GM12864 (cell line): Measurements from ENCODE around the gene SPSB1.
A peak's percentile ranks its signal among the peaks of the same experiment; 100 is the strongest.

Experiments
- DNase-seq: peaks from one replicate; pipeline ENCODE4 v3.0.0-alpha.2; 2011; ENCODE audit warnings: low read depth
- H3K4me3 ChIP-seq: 2 replicates; pipeline ENCODE4 v1.5.1; 2011; ENCODE audit warnings: mild to moderate bottlenecking, low read depth, low read length, control low read depth
- TF ChIP-seq, protein P1 (sequence below): IDR thresholded peaks from 2 replicates; pipeline ENCODE4 v1.5.1; 2011; ENCODE audit warnings: low read depth, mild to moderate bottlenecking, moderate library complexity, low read length, control low read depth, inconsistent platforms; ENCODE audit errors: missing control alignments

SPSB1 gene

DNA sequence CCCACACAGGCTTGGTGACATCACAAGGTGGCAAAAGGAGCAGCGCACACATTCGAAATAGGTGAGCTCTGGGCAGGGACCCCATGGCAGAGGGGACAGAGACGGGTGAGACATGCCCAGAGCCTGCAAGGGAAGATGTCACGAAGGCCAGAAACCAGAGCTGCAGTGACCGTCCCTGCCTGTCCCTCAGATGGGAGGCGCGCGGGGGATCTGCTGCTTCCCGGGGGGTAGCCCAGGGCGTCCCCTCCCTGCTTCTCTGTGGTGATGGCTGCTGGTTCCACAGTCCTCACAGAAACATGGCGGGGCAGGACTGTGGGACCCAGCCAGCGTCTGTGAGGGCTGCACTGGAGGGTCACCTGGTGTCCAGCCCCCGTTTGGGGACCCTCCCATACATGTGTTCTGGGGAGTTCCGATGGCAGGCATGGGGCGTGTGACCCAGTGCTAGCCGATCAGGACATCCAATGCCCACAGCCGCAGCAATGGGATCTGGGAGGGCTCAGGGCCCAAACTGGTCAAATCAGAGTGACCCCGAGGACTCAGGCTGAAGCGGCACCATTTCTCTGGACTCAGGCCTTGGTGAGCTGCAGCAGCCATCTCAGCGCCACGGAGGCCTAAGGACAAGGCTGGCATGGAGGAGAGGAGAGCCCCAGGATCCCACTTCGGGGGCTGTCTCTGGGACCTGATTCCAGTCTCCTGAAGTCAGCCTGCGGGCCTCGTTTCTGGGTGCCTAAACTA, 20.7 kb upstream of the SPSB1 start:
- TF ChIP-seq, protein P1, sequence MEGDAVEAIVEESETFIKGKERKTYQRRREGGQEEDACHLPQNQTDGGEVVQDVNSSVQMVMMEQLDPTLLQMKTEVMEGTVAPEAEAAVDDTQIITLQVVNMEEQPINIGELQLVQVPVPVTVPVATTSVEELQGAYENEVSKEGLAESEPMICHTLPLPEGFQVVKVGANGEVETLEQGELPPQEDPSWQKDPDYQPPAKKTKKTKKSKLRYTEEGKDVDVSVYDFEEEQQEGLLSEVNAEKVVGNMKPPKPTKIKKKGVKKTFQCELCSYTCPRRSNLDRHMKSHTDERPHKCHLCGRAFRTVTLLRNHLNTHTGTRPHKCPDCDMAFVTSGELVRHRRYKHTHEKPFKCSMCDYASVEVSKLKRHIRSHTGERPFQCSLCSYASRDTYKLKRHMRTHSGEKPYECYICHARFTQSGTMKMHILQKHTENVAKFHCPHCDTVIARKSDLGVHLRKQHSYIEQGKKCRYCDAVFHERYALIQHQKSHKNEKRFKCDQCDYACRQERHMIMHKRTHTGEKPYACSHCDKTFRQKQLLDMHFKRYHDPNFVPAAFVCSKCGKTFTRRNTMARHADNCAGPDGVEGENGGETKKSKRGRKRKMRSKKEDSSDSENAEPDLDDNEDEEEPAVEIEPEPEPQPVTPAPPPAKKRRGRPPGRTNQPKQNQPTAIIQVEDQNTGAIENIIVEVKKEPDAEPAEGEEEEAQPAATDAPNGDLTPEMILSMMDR = no peak
- DNase-seq = no peak
- no peak overlapping the region for H3K4me3 ChIP-seq

DNA sequence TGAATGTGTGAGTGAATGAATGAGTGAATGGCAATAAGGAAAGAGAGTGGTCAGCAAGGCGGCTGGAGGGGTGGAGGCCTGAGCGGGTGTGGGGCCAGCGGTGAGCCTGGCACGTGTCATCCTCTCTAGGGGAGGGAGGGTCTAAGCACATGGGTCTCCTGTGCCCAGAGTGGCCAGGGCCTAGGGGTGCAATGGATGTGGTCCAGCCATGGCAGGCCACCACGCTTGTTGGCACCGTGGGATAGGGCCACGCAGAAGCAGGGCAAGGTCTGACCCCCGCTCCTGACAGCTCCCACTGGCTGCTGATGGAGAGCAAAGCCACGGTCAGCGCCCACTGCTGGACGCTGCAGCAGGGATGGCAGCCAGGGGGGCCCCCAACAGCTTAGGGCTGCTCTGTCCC, 19.5 kb upstream of the SPSB1 start:
- TF ChIP-seq, protein P1 = no peak
- no peak for DNase-seq
- no peak overlapping the region for H3K4me3 ChIP-seq

DNA sequence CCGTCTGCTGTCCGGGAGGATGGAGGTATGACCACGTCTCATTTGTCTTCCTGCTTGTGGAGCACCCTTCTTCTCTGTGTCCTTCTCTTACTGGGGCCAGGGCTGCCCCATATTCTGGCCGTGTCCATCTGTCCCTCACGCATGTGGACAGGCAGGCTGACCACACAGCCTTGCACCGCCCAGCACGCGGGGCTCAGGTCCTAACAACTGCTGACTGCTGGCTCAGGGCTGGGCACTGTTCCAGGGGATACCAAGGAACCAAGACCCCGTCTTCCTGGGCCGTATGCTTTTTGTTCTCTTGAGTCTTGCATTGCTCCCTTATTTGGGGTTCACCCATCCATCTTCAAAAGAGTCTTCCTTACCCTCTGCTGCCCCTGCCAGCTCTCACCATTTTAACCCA, 17.5 kb upstream of the SPSB1 start:
- DNase-seq = no peak
- no peak overlapping the region for H3K4me3 ChIP-seq

DNA sequence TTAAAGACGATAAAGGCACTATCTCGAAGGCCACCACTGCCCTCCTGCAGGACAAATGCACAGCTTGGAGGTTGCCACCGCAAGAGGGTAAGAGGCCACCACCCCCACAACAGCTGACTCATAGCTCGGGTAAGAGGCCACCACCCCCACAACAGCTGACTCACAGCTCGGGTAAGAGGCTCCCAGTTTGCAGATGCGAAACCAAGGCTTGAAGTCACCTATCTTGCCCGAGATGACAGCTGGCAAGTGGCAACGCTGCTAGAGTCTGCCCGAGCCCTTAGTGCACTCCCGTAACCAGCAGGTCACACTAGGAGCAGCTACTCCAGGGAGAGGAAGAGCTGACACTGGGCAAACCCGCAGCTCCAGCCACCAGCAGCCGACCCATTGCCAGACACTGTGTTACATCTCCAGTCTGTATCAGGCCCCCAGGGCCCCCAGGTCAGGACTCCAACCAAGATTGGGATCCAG, 17.1 kb upstream of the SPSB1 start:
- TF ChIP-seq, protein P1 = no peak
- DNase-seq = peak; percentile 86
- no peak overlapping the region for H3K4me3 ChIP-seq

More for the DNA sequence above, 17.5 kb upstream of the SPSB1 start:
- TF ChIP-seq, protein P1 = no peak

DNA sequence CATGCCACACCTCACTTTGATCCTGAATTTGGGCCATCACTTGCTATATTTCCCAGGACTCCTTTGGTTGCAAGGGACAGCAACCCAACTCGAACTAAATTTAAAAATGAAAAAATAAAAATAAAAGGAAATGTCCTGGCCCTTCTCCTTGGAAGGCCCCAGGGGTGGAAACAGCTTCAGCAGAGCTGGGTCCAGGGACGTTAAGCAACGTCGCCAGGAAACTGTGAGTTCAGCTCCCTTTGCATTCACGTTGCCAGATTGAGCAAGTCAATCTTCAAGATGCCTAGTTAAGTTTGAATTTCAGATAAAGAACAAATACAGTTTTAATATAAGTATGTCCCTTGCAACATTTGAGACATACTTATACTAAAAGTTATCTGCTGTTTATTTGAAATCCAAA, 14.6 kb upstream of the SPSB1 start:
- no peak for DNase-seq
- TF ChIP-seq, protein P1 = no peak
- no peak overlapping the region for H3K4me3 ChIP-seq

DNA sequence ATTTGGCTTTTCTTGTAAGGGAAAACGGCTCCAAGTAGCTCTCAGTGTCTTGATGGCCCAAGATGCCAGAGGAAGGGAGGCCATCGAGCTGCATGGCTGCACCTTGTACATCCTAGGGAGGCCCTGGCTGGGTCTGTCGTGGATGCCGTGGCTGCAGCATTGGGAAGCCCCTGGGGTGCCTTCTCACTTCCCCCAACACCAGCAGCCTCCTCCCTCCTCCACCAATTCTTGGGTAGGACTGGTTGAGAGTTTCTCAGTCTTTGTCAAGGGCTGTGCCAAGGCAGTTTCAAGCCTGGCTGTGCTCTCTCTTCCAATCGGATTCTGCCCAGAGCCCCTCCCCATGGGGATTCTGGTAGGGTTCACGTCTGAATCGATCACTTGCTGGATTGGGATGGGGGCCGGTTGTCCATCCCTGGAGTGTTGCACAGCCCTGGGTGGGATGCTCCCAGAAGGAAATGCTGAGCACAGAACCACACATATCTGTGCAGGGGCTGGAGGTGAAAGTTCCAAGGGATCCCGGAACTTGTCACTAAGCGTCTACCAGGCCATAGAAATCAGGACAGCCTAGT, 14.0 kb upstream of the SPSB1 start:
- no peak for DNase-seq
- H3K4me3 ChIP-seq = no peak overlapping the region
- TF ChIP-seq, protein P1 = no peak
